ENCODE data around the gene RCAN2.

RCAN2 gene

DNA sequence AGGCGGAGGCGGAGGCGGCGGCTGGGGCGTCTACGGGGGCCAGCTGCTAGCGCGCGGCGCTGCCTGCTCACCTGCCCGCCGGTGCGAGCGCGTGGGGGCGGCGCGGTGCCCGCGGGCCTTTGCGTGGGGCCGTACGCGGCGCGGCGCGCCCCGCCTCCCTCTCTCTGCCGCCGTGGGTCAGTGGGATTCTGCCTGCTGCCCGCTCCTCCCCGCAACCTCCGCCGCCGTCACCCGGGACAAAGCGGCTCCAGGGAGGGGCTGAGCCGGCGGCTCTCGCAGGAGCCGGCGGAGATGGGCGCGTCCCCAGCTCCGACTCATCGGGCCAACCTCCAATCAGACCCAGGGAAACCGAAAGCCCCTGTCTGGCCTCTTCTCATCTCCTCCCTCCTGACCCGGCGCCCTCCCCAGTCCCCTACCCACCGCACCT is at the start of gene RCAN2:
Gene RCAN2, minus strand, starts transcription at position 249 of the 427 bp plus-strand sequence.
- TF ChIP-seq, protein P1, sequence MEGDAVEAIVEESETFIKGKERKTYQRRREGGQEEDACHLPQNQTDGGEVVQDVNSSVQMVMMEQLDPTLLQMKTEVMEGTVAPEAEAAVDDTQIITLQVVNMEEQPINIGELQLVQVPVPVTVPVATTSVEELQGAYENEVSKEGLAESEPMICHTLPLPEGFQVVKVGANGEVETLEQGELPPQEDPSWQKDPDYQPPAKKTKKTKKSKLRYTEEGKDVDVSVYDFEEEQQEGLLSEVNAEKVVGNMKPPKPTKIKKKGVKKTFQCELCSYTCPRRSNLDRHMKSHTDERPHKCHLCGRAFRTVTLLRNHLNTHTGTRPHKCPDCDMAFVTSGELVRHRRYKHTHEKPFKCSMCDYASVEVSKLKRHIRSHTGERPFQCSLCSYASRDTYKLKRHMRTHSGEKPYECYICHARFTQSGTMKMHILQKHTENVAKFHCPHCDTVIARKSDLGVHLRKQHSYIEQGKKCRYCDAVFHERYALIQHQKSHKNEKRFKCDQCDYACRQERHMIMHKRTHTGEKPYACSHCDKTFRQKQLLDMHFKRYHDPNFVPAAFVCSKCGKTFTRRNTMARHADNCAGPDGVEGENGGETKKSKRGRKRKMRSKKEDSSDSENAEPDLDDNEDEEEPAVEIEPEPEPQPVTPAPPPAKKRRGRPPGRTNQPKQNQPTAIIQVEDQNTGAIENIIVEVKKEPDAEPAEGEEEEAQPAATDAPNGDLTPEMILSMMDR (IDR thresholded peaks at IDR 0.05; ENCODE audit: insufficient read depth, low read length, poor library complexity, severe bottlenecking): no peak
- peaks cover 5% of the 10 kb centered on the region for H3K27me3 ChIP-seq (replicated peaks; ENCODE audit: control insufficient read depth, insufficient read depth, low read length)
- H3K36me3 ChIP-seq (ENCODE audit: control insufficient read depth, insufficient read depth, low read length): no peaks in the 10 kb centered on the region
- DNase-seq (ENCODE audit: extremely low read depth, insufficient read length): peak; percentile 25
- H3K4me3 ChIP-seq (replicated peaks; ENCODE audit: low read depth, low read length): peak within 1 kb of the TSS; percentile 57

DNA sequence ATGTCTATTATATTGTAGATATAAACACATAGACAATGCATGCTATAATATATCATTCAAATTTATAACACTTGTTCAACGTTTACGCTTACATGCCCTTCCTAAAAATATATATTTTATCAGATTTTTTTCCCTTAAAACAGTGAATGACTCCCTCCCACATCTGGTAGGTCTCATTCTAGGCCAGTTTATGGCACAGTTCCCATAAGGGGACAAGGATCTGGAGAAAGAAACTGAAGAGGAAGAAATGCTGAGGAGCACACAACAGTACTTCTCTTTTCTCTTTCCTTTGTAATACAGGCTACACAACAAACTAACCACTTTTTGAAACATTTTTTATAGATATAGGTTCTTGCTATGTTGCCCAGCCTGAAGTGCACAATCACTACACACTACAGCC is 48.6 kb upstream of the RCAN2 start:
- Histone ChIP-seq H3K36me3 (ENCODE audit: control insufficient read depth, insufficient read depth, low read length) (no peaks in the 10 kb centered on the region), H3K4me3 (replicated peaks; ENCODE audit: low read depth, low read length) (no peak overlapping the region), H3K27me3 (replicated peaks; ENCODE audit: control insufficient read depth, insufficient read depth, low read length) (no peaks in the 10 kb centered on the region)
- no peak for DNase-seq (ENCODE audit: extremely low read depth, insufficient read length)
- TF ChIP-seq, protein P1 (IDR thresholded peaks at IDR 0.05; ENCODE audit: insufficient read depth, low read length, poor library complexity, severe bottlenecking): no peak

DNA sequence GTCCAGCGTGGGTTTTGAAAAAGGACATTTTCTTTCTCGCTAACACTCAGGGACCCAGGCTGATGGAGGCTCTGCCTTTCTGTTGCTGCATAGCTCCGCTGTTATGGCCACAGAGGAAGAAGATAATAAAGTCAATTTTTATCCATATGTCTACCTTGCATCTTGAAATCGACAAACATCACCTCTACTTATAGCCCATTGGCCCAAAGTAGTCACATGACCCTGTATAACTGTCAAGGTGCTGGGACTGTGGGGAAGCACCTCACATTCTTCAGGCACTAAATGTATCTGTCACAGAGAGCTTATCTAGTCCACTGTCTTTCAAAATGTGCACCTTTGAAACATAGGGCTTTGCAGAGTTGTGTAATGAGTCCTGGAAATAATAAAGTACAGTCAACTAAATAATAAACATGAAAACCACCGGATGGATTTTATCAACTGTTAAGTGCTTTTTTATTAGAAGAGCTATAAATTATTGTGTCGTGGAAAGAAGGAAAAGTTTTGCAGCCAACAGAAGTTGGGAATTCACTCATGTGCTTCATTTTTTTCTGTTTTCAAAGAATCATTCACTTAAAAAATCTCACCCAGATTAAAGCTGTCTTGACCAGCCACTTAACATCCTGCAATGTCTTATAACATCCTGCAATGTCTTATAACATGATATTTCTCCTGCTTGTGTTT is 47.7 kb upstream of the RCAN2 start:
- TF ChIP-seq, protein P1 (IDR thresholded peaks at IDR 0.05; ENCODE audit: insufficient read depth, low read length, poor library complexity, severe bottlenecking): no peak
- H3K27me3 ChIP-seq (replicated peaks; ENCODE audit: control insufficient read depth, insufficient read depth, low read length): no peaks in the 10 kb centered on the region
- DNase-seq (ENCODE audit: extremely low read depth, insufficient read length): no peak
- H3K4me3 ChIP-seq (replicated peaks; ENCODE audit: low read depth, low read length): no peak overlapping the region
- no peaks in the 10 kb centered on the region for H3K36me3 ChIP-seq (ENCODE audit: control insufficient read depth, insufficient read depth, low read length)

DNA sequence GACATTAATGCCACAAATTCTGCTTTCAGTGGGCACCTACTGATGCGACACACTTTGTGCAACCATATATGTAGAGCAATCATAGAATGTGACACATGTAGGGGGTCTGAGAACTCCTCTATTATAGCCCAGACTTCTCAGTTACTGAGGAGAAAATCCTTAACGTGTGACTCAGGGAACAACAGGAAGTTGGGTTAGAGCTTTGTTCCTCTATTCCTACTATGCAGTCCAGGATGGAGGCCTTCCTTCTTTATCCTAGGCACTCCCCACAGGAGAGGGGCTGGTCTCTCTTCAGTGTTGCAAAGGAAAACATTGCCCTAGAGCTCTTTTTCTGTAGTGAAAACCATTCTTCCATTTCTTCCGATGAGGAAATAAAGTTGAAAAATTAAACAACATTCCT is 39.6 kb upstream of the RCAN2 start:
- DNase-seq (ENCODE audit: extremely low read depth, insufficient read length): no peak
- TF ChIP-seq, protein P1 (IDR thresholded peaks at IDR 0.05; ENCODE audit: insufficient read depth, low read length, poor library complexity, severe bottlenecking): no peak
- no peaks in the 10 kb centered on the region for H3K36me3 ChIP-seq (ENCODE audit: control insufficient read depth, insufficient read depth, low read length)
- H3K27me3 ChIP-seq (replicated peaks; ENCODE audit: control insufficient read depth, insufficient read depth, low read length): no peaks in the 10 kb centered on the region; the same call in 1 of the 2 replicates
- H3K4me3 ChIP-seq (replicated peaks; ENCODE audit: low read depth, low read length): no peak overlapping the region

DNA sequence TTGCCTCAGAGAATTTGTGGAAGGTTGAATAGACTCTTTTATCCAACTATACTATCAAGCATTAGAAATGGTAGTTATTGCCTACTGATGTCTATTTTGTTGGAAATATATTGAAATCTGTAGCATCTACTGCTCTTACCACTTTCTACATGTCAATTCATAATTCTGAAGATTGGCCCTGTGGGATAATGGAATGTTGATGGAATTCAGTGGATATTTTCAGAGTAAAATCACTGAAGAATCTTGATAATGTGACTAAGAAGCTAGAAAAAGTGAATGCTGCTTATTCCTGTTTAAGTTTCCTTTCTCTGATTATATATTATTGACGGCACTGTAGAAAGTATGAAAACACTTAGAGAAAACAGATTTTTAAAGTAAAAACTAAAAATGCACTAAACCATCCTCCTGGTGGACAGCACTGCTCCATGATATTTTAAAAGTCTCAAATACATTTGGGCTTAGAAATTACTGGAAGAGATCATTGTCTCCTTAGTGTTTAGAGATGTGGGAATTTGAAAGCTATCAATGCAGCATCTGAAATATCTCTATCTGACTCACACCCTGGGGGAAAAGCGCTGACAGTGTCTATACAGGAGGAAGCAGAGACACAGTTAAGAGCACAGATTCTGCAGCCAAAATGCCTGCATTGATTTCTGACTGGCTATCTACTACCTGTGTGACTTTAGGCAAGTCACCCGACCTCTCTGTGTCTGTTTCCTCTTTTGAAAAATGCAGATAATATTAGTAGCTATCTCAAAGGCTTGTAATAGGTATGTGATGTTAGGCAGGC is 37.9 kb upstream of the RCAN2 start:
- H3K4me3 ChIP-seq (replicated peaks; ENCODE audit: low read depth, low read length): no peak overlapping the region
- TF ChIP-seq, protein P1 (IDR thresholded peaks at IDR 0.05; ENCODE audit: insufficient read depth, low read length, poor library complexity, severe bottlenecking): no peak
- no peaks in the 10 kb centered on the region for H3K36me3 ChIP-seq (ENCODE audit: control insufficient read depth, insufficient read depth, low read length)
- DNase-seq (ENCODE audit: extremely low read depth, insufficient read length): no peak
- H3K27me3 ChIP-seq (replicated peaks; ENCODE audit: control insufficient read depth, insufficient read depth, low read length): no peaks in the 10 kb centered on the region; the same call in 1 of the 2 replicates

All from GM06990 (cell line).